Measurements from ENCODE around the gene SKP1.

- TF ChIP-seq MAX (IDR thresholded peaks at IDR 0.05): no peak
- TF ChIP-seq YY1 (IDR thresholded peaks at IDR 0.05): no peak
- no peak for TF ChIP-seq TAF1 (conservative IDR thresholded peaks at IDR 0.05)
- TF ChIP-seq REST (IDR thresholded peaks at IDR 0.05): no peak
Observed at GRCh38 chr5:134215757-134216156, 39.0 kb upstream of the SKP1 start.

Data from liver (tissue), 2 donors.